ENCODE measurements around the gene SMURF1.

- TF ChIP-seq RAD21 (IDR thresholded peaks at IDR 0.05) (no peak), REST (IDR thresholded peaks at IDR 0.05) (no peak), CTCF (IDR thresholded peaks at IDR 0.05; ENCODE audit: low read depth, low read length, missing input control) (no peak), ATF3 (IDR thresholded peaks at IDR 0.05) (no peak), JUND (IDR thresholded peaks at IDR 0.05) (no peak), MAX (IDR thresholded peaks at IDR 0.05) (no peak), SP1 (IDR thresholded peaks at IDR 0.05) (no peak), TAF1 (conservative IDR thresholded peaks at IDR 0.05) (no peak), GABPA (IDR thresholded peaks at IDR 0.05 in 1 of 2, conservative IDR thresholded peaks at IDR 0.05 in 1 of 2) (no peak), EGR1 (IDR thresholded peaks at IDR 0.05; ENCODE audit: low read depth in 2 of 2) (no peak)
These were observed 97.2 kb downstream of the SMURF1 start for GRCh38 chr7:99046722-99047121.
